Mucosa of gallbladder (tissue), 1 donor: ENCODE measurements around the gene CADPS2. TPM values are rescaled to one million over a fixed set of nuclear protein-coding genes. Genes with fewer than 3 reads are reported as not detected.

Experiments
- DNase-seq: peaks from one replicate; pipeline ENCODE4 v3.0.0-alpha.2; 2020; ENCODE audit warnings: low spot score
- total RNA-seq: library from RNA; stranded (reverse); gene quantifications from one replicate; pipeline ENCODE4 v1.2.1, GENCODE V29; 2021
- donor health status: DM: no; HTN: no; CAD: no.

CADPS2 gene
- total RNA-seq, 1 donor from 2014 or later = 38.4 TPM

DNA sequence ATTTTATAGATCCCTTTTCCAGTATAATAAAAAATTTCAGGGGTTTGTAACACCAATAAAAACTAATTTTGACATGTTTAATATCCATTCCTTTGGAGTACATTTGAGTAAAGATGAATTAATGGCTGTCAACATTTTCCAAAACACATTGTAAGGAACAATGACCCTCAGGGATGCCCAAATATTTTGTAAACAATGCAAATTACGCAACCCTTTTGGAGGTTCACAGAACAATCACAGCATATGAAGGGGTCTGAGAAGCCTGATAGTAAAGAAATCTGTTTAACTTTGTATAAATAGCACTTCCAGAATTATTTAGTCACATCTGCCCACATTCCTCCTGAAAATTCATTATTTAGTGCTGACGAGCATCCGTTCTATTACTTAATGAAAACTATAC, 428.9 kb downstream of the CADPS2 start:
- DNase-seq = no peak

- no peak for DNase-seq
These were observed 431.3 kb downstream of the CADPS2 start for GRCh38 chr7:122454776-122455507.

DNA sequence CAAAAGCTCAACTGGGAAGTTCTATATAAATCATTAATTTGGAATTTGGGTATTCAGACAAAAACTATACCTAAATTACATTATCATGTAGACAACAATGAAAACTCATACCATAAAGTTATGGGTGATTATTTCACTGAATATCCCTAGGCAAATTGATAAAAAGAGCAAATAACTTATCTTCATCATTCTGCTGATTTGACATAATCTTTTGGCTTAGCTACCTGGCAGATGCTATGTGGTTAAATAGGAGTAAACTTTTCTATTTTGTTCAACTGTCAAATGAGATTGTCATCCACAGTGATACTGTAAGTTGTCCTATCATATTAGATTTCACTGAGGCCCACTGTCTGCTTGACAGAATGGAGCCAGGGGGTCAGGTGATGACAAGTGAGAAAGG, 432.8 kb downstream of the CADPS2 start:
- no peak for DNase-seq

DNA sequence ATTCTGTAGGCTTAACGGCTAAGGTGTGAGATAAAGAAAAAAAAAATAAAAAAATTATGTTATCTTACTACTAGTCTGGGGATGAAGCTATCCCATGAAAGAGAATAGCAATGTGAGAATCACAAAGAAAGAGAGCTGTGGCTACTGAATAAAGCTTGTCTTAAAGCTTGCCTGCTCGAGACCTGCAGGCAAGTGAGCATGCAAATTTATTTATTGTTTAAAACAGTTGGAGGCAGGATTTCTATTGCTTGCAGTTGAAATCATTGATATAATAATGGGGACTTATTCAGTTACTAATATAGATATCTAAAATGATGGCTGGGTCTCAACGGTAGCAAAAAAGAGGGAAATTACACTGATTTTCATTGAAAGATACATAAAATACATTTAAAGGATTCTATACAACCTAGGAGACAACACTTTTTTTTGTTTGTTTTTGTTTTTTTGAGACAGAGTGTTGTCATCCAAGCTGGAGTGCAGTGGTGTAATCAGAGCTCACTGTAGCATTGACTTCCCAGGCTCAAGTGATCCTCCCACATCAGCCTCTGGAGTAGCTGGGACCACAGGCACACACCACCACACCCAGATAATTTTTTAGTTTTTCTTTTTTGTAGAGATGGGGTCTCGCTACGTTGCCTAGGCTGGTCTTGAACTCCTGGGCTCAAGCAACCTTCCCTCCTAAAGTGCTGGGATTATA, 437.2 kb downstream of the CADPS2 start:
- DNase-seq = no peak

DNA sequence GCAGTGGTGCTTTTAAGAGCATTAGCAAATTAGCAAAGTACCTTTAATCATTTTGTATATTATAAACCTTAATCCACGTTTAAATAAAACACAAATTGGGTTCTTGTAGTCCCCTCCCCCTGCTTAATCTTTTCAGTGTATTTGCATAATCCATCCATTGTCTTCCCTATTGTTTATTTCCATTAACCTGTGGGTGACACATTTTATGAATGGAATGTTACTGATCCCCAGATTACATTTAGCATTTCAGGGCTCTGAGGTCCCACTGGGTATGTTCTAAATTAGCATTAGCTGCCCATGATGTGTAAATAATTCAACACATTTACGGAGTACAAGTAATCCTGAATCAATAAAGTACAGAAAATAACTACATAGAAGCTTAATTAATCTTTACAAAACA, 443.3 kb downstream of the CADPS2 start:
- DNase-seq = no peak

DNA sequence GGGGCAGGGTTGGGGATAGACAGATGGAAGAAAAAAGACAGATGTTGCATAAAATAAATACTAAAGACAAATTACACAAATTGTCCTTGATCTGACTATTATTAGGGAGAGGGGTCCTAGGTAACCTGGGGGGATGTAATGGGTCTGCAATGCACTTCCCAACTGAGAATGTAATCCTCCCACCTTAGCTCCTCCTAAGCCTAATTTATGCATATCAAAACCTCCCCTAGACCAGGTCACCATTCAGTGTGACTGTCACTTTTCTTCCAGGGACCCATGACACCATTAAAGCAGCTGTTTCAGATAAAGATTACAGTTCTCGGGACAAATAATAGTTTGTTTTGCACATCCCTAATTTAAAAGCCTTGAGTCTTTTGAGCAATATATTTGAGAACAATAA, 447.8 kb downstream of the CADPS2 start:
- no peak for DNase-seq

DNA sequence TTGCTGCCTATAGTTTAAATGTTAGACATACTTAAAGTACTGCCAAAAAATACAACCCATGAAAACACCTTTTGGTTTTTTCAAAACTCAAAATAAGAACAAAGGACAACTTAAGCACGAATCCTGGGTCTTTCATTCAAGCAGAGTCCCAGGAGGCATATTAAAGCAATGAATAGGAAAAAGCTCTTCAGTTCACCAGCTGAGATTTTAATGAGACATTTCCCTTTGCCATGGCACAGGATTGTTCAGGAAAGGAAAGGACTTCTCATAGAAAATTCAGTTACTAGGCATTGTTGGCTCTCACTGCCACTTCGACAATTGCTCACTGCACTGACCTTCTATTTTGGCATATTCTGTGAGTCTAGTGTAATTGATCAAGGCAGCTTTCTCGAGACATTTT, 448.3 kb downstream of the CADPS2 start:
- no peak for DNase-seq

GRCh38 chr7:122433765-122434164, 452.5 kb downstream of the CADPS2 start:
- DNase-seq = no peak

GRCh38 chr7:122430710-122431109, 455.6 kb downstream of the CADPS2 start:
- no peak for DNase-seq

DNA sequence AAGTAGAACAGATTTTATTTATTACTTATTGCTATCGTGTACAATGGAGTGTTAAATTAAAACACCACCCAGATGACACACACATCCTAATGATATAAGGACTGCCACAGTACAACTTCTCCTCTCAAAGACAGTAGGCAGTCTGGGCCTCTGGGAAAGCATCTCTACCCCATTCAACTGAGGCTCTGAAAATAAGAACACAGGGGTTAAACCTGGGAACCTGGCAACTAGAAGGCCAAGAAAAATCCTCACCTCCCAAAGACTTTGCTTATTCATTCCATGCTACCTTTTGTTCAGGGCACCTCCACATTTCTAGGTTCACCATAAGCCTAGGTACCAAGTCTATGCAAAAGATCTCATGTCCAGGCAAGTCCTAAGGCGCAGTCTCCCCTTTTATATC, 456.3 kb downstream of the CADPS2 start:
- DNase-seq = no peak

- DNase-seq = no peak
These were observed 460.5 kb downstream of the CADPS2 start for GRCh38 chr7:122425731-122426130.

GRCh38 chr7:122423591-122423990, 462.7 kb downstream of the CADPS2 start:
- no peak for DNase-seq

- DNase-seq = no peak
These were observed 469.9 kb downstream of the CADPS2 start for GRCh38 chr7:122416336-122416735.

DNA sequence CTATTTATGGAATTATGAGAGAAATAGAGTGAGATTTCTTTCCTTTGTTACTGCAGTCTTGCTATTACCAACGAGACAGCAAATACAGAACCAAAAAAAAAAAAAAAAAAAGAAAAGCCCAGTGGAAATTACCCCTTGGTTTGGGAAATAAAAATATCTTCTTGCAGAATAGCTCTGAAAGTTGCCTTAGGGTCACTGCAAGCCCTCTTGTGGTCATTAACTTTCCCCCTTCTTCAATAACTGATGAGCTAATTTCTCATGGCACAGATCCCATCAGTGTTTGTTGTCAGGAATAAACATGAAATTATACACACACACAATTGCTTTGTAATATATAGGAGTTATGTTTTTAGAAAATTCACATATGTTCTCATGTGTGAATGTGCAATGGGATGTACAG, 470.8 kb downstream of the CADPS2 start:
- DNase-seq = no peak

DNA sequence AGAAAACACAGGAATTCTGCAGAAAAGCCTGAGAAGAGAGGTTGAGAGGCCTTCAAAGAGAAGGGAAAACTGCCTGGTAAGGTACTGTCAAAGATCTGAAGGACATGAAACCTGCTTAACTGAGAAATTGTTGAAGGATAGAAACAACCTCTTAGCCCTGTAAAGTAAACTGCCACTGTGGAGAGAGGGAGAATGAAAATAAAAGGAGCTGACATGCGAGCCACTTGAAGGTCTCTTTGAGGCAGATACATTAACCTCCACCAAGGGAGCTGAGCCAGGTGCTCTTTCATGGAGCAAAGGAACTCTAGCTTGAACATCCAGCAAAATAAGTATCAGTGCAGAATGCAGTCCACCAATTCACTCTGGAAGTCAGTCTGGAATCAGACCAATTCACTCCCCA, 472.9 kb downstream of the CADPS2 start:
- DNase-seq = no peak

DNA sequence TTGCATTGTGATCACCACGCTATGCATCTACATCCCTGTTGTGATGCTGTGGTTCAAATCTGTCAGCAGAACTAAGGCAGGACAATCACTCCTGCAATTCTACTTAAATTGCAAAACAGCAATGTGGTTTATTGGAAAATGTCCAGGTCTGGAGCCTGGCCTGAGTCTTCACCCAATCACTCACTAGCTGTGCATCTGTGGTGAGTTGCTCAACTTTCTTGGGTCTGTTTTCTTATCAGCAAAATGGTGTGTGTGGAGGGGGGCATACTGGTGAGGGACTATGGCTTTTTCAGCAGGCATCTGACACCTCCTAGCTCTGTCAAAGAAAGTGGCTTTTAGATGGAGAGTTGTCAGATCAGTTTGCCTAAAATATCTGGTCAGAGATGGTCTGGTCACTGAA, 473.4 kb downstream of the CADPS2 start:
- DNase-seq = peak; percentile 30

GRCh38 chr7:122412441-122412840, 473.8 kb downstream of the CADPS2 start:
- DNase-seq = no peak

DNA sequence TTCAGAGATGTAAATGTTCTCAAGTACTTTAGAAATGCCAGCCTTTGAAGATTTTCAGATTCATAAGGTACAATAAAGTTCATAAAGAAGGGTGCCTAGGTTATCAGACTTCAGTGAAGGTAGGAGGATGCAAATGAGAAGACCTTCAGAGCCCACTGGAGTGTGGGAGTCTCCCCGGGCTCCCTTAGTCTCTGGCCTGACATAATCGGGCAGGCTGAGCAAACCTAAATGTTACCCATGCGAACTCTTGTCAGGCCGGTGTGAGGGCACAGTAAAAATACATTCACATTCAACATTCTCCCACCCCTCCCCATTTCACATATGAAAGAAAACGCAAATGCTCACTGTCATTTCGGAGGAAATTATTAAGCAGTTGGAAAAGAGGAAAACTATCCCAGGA, 479.1 kb downstream of the CADPS2 start:
- DNase-seq = no peak

DNA sequence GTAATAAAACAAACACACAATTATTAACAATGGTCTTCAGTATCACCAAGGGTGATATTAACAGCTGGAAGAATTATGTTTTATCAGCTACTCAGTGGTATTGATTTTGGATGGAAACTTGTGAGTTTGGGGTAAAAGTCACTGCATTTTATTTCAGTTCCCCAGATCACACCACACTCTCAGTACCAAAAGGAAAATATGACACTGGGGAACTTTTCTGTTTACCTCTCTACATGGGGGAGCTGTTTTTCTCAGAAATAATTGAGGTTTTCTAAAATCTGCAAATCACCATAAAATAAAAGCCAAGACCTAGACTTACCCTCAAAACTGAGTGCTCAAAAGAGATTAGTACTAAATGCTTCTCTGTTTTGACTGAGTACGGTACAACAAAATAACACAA, 483.1 kb downstream of the CADPS2 start:
- DNase-seq = no peak

DNA sequence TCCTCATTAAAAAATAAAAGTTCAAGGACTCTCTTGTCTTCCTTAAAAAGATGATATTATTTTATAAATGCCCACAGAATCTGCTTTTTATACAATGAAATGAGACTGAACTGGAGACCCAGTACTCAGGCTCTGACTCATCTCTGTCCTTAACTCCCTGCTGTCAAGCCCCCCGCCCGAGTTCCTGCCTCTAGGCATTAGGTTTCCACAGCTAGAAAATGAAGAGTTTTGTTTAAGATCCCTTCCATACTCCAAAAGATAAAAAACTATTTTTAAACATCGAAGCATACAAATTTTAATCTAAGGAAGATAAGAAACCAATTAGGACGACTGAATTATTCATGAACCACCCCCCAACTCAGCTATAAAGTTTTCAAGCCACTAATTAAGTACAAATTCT, 484.0 kb downstream of the CADPS2 start:
- DNase-seq = no peak

GRCh38 chr7:122397381-122397780, 488.9 kb downstream of the CADPS2 start:
- no peak for DNase-seq

DNA sequence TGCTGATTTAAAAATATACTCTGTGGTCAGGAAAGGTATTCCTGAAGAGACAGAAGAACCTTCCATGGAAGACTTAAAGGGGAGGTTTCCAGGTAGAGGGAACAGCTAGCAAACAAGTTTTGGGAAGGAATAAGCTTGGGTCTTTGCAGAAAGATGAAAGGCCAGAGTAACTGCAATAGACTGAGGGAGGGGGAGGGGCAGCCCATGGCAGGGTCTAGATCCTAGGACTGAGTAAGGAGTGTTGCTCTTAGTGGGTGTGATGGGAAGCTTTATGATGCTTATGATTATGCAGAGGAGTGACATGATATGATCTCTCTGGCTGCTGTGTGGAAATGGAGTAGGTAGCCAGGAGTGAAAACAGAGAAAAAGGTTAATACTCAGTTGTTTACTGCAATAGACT, 491.7 kb downstream of the CADPS2 start:
- DNase-seq = no peak

DNA sequence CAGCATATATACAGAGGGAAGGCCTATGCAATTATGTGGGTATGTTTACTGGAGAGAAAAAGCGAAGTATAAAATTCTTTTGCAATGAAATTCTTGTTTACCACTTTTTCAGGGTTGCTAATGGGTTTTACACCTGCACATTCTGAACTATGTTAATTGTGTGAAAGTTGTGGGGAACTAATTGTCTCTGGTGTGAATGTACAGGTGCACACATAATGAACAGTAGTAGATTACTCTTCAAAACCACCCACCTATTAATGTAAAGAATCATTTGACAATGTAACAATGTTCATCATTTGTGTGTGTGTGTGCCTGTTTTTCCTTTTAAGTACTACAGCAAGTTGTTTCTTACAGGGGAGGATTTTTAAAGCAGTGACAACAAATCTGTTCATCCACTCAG, 501.7 kb downstream of the CADPS2 start:
- no peak for DNase-seq

GRCh38 chr7:122383934-122384333, 502.3 kb downstream of the CADPS2 start:
- DNase-seq = no peak
